Thymus (tissue), 14 donors: ENCODE data around the gene MRC1. TPM values are rescaled to one million over a fixed set of nuclear protein-coding genes. Genes with fewer than 3 reads are reported as not detected.

ENCODE experiments used
- DNase-seq, 9 donors: peaks; one replicate each; pipeline ENCODE4 v3.0.0-alpha.2; 2013; ENCODE audit warnings: low spot score in 9 of 9, low read depth in 6 of 9, missing footprints in 1 of 9
- H3K27ac ChIP-seq, 2 donors: one replicate each; pipeline ENCODE4 v1.5.1; 2013; ENCODE audit warnings: control low read depth in 1 of 2, low read depth in 1 of 2, low read length in 1 of 2, mild to moderate bottlenecking in 1 of 2, moderate library complexity in 1 of 2
- H3K27me3 ChIP-seq, 2 donors: one replicate each; pipeline ENCODE4 v1.5.1; 2013; ENCODE audit warnings: low read length in 1 of 2; ENCODE audit not compliant: control insufficient read depth in 2 of 2, insufficient read depth in 1 of 2
- H3K36me3 ChIP-seq, 2 donors: one replicate each; pipeline ENCODE4 v1.5.1; 2013; ENCODE audit warnings: low read length in 1 of 2, mild to moderate bottlenecking in 1 of 2, moderate library complexity in 1 of 2; ENCODE audit not compliant: control insufficient read depth in 2 of 2, insufficient read depth in 2 of 2
- H3K4me1 ChIP-seq, 2 donors: one replicate each; pipeline ENCODE4 v1.5.1; 2013; ENCODE audit warnings: low read length in 2 of 2; ENCODE audit not compliant: control insufficient read depth in 2 of 2, insufficient read depth in 2 of 2
- H3K4me3 ChIP-seq, 2 donors: one replicate each; pipeline ENCODE4 v1.5.1; 2013; ENCODE audit warnings: low read length in 2 of 2, control low read depth in 1 of 2, mild to moderate bottlenecking in 1 of 2
- H3K9me3 ChIP-seq, 2 donors: one replicate each; pipeline ENCODE4 v1.5.1; 2013; ENCODE audit warnings: low read length in 1 of 2, mild to moderate bottlenecking in 1 of 2; ENCODE audit not compliant: control insufficient read depth in 2 of 2, insufficient read depth in 1 of 2
- WGBS: extraction: QIAGEN DNeasy Blood & Tissue Kit; methylation state at CpG from one replicate; pipeline ENCODE4 v1.1.7; 2013; 5-methylcytosine and 5-hydroxymethylcytosine counted together
- long read RNA-seq, 10 donors: transcript quantifications; one replicate each; lab custom pipeline, GENCODE V29; 2026
- polyA plus RNA-seq: library from polyadenylated mRNA; stranded (reverse); fragments of 200-250 nt; gene quantifications from one replicate; pipeline ENCODE4 v1.2.3, GENCODE V29; 2013
- total RNA-seq: library from RNA; stranded (reverse); fragments of 120-200 nt; gene quantifications from one replicate; pipeline ENCODE4 v1.2.4, GENCODE V29; 2013
- donor health status: healthy.

The MRC1 gene
- total RNA-seq (6.8 TPM), polyA plus RNA-seq (10.2 TPM)
- long read RNA-seq, donor 1: 0 reads
- long read RNA-seq, donor 2: 0 reads
- long read RNA-seq, donor 3: 0 reads
- long read RNA-seq, donor 4, partial matches to known transcripts: 5 of 5 reads
- long read RNA-seq, donor 4, other reads (novel, unspliced or antisense): 0 of 5 reads
- long read RNA-seq, donor 5, full-length matches to known transcripts: 1 of 1 reads
- long read RNA-seq, donor 5, partial matches to known transcripts: 0 of 1 reads
- long read RNA-seq, donor 5, other reads (novel, unspliced or antisense): 0 of 1 reads
- long read RNA-seq, donor 6: 0 reads
- long read RNA-seq, donor 7: 0 reads
- long read RNA-seq, donor 8: 0 reads
- long read RNA-seq, donor 9: 0 reads
- long read RNA-seq, donor 10: 0 reads

DNA sequence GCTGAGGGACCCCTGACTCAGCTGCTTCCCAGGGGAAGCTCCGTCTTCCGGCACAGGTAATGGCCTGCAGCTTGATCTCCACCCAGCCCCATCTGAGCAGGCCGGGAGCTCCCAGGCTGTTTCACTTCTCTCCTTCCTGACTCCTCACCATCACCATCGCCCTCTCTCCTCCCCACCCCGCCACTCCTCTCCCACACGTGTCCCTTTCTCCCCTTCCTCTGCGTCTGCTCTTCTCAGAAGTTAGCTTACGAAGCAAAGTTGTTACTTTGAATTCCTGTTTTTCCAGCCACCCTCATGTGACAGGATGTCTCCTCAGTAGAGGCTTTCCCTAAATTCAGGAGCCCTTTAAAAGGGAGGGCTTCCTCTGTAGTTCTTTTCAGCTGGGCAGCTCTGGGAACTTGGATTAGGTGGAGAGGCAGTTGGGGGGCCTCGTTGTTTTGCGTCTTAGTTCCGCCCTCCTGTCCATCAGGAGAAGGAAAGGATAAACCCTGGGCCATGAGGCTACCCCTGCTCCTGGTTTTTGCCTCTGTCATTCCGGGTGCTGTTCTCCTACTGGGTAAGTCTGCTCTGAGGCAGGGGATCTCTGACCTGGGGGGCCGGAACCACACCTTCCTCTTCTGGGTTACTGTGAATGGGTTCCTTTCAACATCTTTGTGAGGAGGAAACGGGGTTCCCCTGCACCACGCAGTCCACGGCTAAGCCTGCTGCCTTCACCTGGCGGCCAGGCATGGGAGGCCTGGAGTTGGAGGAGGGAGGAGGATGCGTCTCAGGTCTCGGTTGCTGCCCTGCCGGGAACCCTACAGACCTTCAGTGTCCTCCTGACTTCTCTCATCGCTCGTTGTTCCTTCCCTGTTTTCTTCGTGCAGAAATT, at the start of gene MRC1:
TSS of gene MRC1 (plus strand) at position 378 of the 871 bp plus-strand sequence. CDS start at position 496, 118 bp downstream.
- DNase-seq: no peak
- Histone ChIP-seq H3K4me1 (peaks cover 2 to 8% of the 10 kb centered on the region in 2 donors), H3K27ac (no peak within 1 kb of the TSS), H3K27me3 (peaks cover 0 to 2% of the 10 kb centered on the region in 2 donors), H3K36me3 (no peaks in the 10 kb centered on the region), H3K9me3 (no peaks in the 10 kb centered on the region), H3K4me3 (no peak within 1 kb of the TSS)
- WGBS: 43% methylated on average over 22 of the region's 23 CpGs

DNA sequence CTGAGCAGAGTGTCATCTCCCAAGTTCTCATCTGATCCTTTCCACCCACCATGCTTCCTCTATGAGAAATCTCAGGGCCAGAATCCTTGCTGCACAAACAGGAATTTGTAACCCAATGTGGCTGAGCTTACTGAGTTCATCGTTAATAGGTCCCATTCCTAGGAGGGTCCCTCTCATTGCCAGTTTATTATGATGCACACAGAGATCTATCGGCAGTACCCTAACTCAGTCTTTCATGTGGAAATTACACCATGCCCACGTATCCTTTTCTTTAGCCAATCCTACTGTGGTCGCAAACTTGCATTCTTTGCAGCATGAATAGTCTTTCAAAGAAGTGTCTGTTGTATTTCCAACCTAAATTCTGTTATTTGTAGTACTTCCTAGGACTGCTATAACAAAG, 45.0 kb upstream of the MRC1 start:
- H3K4me3 ChIP-seq: no peak overlapping the region
- H3K27me3 ChIP-seq: no peaks in the 10 kb centered on the region
- H3K36me3 ChIP-seq: no peaks in the 10 kb centered on the region
- H3K27ac ChIP-seq: no peak overlapping the region
- H3K9me3 ChIP-seq: peaks cover 0 to 2% of the 10 kb centered on the region in 2 donors
- no peak for DNase-seq
- 93% methylated on average over 4 of the region's 4 CpGs for WGBS
- H3K4me1 ChIP-seq: no peaks in the 10 kb centered on the region

DNA sequence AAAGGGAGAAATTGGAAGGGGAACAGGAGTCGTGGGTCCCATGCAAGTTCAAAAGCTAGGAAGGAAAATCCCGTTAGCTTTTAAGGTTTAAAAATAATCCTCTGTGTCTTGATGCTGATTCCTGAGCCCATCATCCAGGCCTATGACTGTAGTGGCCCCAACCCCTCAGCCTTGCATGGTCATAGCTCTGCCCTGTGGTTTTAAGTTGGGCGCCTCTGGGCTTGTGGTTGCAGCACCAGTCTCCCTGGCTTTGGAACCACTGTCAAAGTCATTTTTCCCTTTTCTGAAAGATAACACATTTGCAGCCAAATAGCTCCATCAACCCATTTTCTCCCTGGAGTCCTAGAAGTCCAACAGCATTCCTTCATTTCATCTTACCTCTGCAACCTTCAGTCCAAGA, 43.5 kb upstream of the MRC1 start:
- peaks cover 0 to 2% of the 10 kb centered on the region in 2 donors for H3K9me3 ChIP-seq
- H3K27ac ChIP-seq: no peak overlapping the region
- no peaks in the 10 kb centered on the region for H3K36me3 ChIP-seq
- no peaks in the 10 kb centered on the region for H3K27me3 ChIP-seq
- DNase-seq: no peak
- 77% methylated on average over 3 of the region's 3 CpGs for WGBS
- no peak overlapping the region for H3K4me3 ChIP-seq
- H3K4me1 ChIP-seq: no peaks in the 10 kb centered on the region

DNA sequence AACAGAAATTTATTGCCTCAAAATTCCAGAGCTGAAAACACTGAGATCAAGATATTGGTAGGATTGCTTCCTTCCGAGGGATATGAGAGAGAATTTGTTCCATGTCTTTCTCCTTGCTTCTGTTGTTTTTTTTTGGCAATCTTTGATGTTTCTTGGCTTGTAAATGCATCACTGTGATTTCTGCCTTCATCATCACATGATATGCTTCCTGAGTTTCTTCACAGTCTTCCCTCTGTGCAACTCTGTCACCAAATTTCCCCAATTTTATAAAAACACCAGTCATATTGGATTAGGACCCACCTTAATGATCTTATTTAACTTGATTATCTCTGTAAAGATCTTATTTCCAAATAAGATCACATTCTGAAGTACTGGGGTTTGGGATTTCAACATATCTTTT, 42.4 kb upstream of the MRC1 start:
- H3K9me3 ChIP-seq: peaks cover 0 to 2% of the 10 kb centered on the region in 2 donors
- DNase-seq: no peak
- WGBS: 97% methylated on average over 1 of the region's 1 CpG
- no peak overlapping the region for H3K4me3 ChIP-seq
- H3K27ac ChIP-seq: no peak overlapping the region
- H3K4me1 ChIP-seq: no peaks in the 10 kb centered on the region
- H3K27me3 ChIP-seq: no peaks in the 10 kb centered on the region
- H3K36me3 ChIP-seq: no peaks in the 10 kb centered on the region

DNA sequence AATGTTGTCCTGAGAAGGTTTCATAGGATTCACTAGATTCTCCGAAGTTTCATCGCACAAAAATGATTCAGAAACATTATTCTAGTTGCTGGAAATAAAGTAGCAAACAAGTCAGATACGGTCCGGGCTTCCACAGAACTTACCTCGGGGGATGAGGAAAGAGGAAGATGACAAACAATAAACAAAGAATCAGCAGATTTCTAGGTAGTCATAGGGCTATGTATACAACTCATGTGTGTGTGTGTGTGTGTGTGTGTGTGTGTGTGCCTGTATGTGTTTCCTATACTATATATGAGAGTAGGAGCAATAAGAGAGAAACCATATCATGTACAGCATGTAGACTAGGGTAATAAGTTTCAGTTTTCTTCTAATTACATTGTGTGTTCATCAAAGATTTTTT, 40.7 kb upstream of the MRC1 start:
- DNase-seq: no peak
- no peak overlapping the region for H3K27ac ChIP-seq
- H3K9me3 ChIP-seq: peaks cover 0 to 2% of the 10 kb centered on the region in 2 donors
- H3K27me3 ChIP-seq: no peaks in the 10 kb centered on the region
- H3K36me3 ChIP-seq: no peaks in the 10 kb centered on the region
- H3K4me3 ChIP-seq: no peak overlapping the region
- H3K4me1 ChIP-seq: no peaks in the 10 kb centered on the region
- WGBS: 95% methylated on average over 5 of the region's 5 CpGs

DNA sequence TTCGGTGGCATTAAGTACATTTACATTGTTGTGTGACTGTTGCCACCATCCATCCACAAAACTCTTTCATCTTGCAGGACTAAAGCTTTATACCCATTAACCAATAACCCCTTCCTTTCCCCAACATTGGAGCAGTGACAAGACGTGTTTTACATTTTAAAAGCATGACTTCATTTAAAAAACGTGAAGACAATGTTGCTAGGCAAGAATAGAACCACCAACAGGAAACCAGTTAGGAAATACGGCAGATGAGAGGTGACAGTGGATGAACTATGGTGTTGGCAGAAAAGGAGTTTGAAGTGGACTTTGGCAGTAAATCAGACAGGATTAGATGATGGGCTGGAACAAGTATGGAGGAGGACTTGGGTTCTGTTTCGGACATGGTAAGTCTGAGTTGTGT, 40.2 kb upstream of the MRC1 start:
- H3K27ac ChIP-seq: no peak overlapping the region
- no peak overlapping the region for H3K4me3 ChIP-seq
- H3K4me1 ChIP-seq: no peaks in the 10 kb centered on the region
- H3K27me3 ChIP-seq: no peaks in the 10 kb centered on the region
- peaks cover 0 to 2% of the 10 kb centered on the region in 2 donors for H3K9me3 ChIP-seq
- 55% methylated on average over 5 of the region's 5 CpGs for WGBS
- DNase-seq: no peak
- no peaks in the 10 kb centered on the region for H3K36me3 ChIP-seq

DNA sequence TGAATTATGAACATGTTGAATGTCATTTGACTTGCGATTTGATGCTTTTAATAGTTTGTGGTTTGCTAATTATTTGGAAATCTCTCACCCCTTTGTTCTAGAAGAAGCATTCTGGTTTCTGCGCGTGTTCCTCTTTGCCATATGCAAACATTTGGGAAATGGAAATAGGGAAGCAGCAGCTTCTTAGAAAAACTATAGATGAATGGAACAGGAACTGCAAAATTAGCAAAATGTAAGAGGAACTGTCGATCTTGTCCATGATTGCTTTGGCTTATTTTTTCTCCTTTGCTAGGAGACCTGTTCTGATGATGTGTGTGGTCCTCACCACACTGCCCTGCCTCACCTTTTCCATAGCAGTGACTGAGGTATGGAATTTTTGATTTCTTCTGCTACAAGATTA, 38.1 kb upstream of the MRC1 start:
- no peaks in the 10 kb centered on the region for H3K36me3 ChIP-seq
- H3K9me3 ChIP-seq: no peaks in the 10 kb centered on the region
- no peaks in the 10 kb centered on the region for H3K27me3 ChIP-seq
- no peak overlapping the region for H3K27ac ChIP-seq
- WGBS: 78% methylated on average over 4 of the region's 4 CpGs
- no peaks in the 10 kb centered on the region for H3K4me1 ChIP-seq
- no peak for DNase-seq
- no peak overlapping the region for H3K4me3 ChIP-seq

DNA sequence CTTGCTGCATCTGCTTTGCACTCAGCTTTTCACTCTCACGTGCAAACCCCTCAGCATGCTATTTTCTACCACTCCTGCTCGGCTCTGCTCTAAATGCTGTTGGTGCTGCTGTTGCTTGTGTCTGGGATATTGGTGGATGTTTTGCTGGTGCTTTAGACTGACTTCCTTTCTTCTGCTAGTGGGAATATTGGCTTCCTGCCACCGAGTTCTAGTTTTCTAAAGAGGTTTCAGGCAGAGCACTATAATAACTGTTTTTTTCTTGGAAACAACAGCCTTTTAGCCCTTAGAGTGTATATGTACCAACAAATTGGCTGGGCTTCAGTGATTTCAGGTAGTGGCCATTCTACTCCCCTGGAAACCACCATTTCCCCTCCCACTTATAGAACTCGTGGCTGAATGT, 29.4 kb upstream of the MRC1 start:
- Histone ChIP-seq H3K9me3 (no peaks in the 10 kb centered on the region), H3K27me3 (no peaks in the 10 kb centered on the region), H3K27ac (no peak overlapping the region), H3K4me3 (no peak overlapping the region), H3K36me3 (no peaks in the 10 kb centered on the region), H3K4me1 (no peaks in the 10 kb centered on the region)
- DNase-seq: no peak
- WGBS: 37% methylated on average over 4 of the region's 4 CpGs

DNA sequence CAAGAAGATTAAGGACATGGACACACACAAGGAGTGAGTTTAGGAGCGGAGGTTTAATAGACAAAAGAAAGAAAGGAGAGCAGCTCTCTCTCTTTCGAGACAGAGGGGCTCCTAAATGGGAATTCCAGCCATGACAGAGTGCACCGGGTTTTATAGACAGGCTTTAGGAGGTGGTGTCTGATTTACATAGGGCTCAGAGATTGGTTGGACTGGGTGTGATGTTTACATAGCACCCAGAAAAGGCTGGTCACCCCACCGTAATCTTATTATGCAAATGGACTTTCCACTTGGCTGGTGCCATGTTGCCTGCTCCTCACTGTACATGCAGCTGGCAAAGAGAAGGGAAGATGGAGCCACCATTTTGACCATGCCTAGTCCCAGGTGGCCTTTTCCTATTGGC, 28.4 kb upstream of the MRC1 start:
- Histone ChIP-seq H3K27ac (no peak overlapping the region), H3K4me3 (no peak overlapping the region), H3K4me1 (no peaks in the 10 kb centered on the region), H3K27me3 (no peaks in the 10 kb centered on the region), H3K36me3 (no peaks in the 10 kb centered on the region), H3K9me3 (no peaks in the 10 kb centered on the region)
- 94% methylated on average over 4 of the region's 4 CpGs for WGBS
- DNase-seq: no peak
